C4-2B (cell line): ENCODE data around the gene EEF1A1.
A peak's percentile ranks its signal among the peaks of the same experiment; 100 is the strongest.
"Not testable (repeated sequence)": the region's sequence is repeated elsewhere in the genome, so short reads cannot be mapped to it uniquely, and the experiment has no call there.

Experiments
- H3K27ac ChIP-seq: fragments of 450-650 bp; 2 replicates; pipeline ENCODE4 v1.5.1; 2017
- CTCF ChIP-seq: fragments of 450-650 bp; conservative IDR thresholded peaks from 2 replicates; pipeline ENCODE4 v1.5.1; 2017; ENCODE audit warnings: mild to moderate bottlenecking
- ZFX ChIP-seq: fragments of 450-650 bp; IDR thresholded peaks from 2 replicates; pipeline ENCODE4 v1.6.1; 2017

The EEF1A1 gene

GRCh38 chr6:73520688-73521350 is at the start of gene EEF1A1:
Gene EEF1A1 (minus strand): TSS chr6:73521032. CDS start chr6:73520026, 1,006 bp downstream.
- peak within 1 kb of the TSS; percentile 100 for H3K27ac ChIP-seq
- TF ChIP-seq ZFX = peak; percentile 93
- no peak for TF ChIP-seq CTCF

- no peak overlapping the region for H3K27ac ChIP-seq
- TF ChIP-seq ZFX (no peak), CTCF (no peak)
These were observed 48.3 kb upstream of the EEF1A1 start for GRCh38 chr6:73569121-73569520.

- TF ChIP-seq CTCF (no peak), ZFX (no peak)
These were observed 46.2 kb upstream of the EEF1A1 start for GRCh38 chr6:73566954-73567591.

GRCh38 chr6:73566486-73566871 is 45.6 kb upstream of the EEF1A1 start:
- H3K27ac ChIP-seq = not testable (repeated sequence)

More at GRCh38 chr6:73566954-73567591, 46.2 kb upstream of the EEF1A1 start:
- H3K27ac ChIP-seq = no peak overlapping the region

- H3K27ac ChIP-seq = no peak overlapping the region
- TF ChIP-seq ZFX = no peak
- no peak for TF ChIP-seq CTCF
These were observed 45.1 kb upstream of the EEF1A1 start for GRCh38 chr6:73565767-73566485.

- no peak overlapping the region for H3K27ac ChIP-seq
- no peak for TF ChIP-seq ZFX
- TF ChIP-seq CTCF = no peak
These were observed 43.9 kb upstream of the EEF1A1 start for GRCh38 chr6:73564578-73565345.

- no peak for TF ChIP-seq ZFX
- TF ChIP-seq CTCF = no peak
- H3K27ac ChIP-seq = no peak overlapping the region
These were observed 41.7 kb upstream of the EEF1A1 start for GRCh38 chr6:73562558-73562957.
